HG02973 (cell line): ENCODE results near the gene TUT1.
"Not testable (repeated sequence)": the region's sequence is repeated elsewhere in the genome, so short reads cannot be mapped to it uniquely, and the experiment has no call there.

Experiments used
- ATAC-seq: cut with Tn5 transposase; IDR thresholded peaks from one replicate; pipeline ENCODE4 v1.9.1; 2021; ENCODE audit warnings: moderate library complexity; ENCODE audit not compliant: unreplicated experiment

Gene TUT1

DNA sequence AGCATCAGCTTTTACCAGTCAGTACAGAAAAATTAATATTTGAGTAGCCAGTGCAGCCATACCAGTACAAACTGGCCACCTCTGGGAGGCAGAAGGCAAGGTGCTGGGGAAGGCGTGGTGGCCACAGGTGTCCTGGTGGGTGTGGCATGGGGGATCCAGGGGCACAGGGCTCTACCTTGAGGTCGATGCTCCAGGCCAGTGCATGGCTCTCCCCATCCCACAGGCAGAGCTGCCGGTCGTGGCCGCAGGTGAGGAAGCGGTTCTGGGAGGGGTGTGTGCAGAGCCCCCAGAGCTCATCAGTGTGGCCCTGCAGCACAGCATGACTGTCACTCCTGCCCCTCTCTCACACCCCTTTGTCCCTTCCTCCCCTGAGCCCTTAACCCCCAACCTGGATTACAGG, 14.1 kb upstream of the TUT1 start:
- no peak for ATAC-seq

- no peak for ATAC-seq
Observed at GRCh38 chr11:62604460-62605120, 13.3 kb upstream of the TUT1 start.

- no peak for ATAC-seq
Observed at GRCh38 chr11:62603776-62604299, 12.5 kb upstream of the TUT1 start.

GRCh38 chr11:62603072-62603408, 11.7 kb upstream of the TUT1 start:
- ATAC-seq = no peak

- ATAC-seq = no peak
Observed at GRCh38 chr11:62602141-62603071, 11.1 kb upstream of the TUT1 start.

- ATAC-seq = peak; percentile 72
Observed at GRCh38 chr11:62601372-62602140, 10.2 kb upstream of the TUT1 start, which contains the start of gene MTA2. Gene MTA2, minus strand, starts transcription at chr11:62601865. Its CDS starts 415 bp downstream, at chr11:62601450.

GRCh38 chr11:62601122-62601371, 9.7 kb upstream of the TUT1 start:
- ATAC-seq = peak; percentile 11

- no peak for ATAC-seq
Observed at GRCh38 chr11:62600367-62601121, 9.2 kb upstream of the TUT1 start.

DNA sequence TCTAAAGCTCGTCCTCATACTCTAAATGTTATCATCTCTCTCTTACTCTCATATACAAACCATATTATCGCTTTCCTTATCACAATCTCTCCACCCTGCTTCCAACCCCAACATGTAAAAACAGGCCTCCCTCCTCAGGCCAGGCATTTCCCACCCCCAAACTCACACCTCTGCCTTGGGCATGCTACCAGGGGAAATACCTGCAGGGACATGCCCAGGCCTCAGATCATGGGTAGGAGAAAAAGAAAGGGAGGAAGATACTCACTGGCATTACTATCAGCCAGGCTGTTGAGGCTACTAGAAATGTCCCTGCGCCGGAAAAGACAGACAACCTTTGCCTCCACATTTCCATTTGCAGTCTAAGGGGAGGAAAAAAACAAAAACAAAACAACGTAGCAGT, 8.6 kb upstream of the TUT1 start:
- ATAC-seq = no peak

DNA sequence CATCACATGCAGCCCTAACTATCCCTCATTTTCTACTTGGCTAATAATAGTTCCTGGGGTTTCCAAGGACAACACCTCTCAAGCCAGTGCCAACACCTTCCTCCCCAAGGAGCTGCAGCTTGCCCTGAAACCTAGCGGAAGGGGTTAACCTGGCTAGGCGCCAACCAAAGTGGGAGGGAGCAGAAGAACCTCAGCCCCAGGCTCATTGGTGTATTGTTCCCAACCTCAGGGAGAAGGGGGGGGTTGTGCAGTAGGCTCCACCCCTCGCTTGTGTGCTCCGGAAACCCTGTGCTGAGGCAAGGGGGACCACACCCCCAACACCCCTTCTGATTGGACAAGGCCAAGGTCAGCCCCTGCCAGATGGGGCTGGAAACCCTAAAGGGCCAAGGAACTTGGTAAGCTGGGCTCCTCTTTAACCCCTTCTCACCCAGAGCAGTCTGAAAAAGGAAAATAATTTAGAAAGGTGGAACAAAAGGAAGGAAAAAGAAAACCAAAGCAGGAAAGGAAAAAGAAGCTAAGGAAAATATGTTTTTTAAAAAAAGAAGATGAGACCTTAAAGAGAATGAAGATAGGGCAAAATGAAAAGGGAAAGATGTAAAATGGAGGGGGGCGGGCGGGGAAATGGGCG, 7.9 kb upstream of the TUT1 start:
- peak; percentile 39 for ATAC-seq

GRCh38 chr11:62595124-62595523, 3.8 kb upstream of the TUT1 start:
- ATAC-seq = no peak

DNA sequence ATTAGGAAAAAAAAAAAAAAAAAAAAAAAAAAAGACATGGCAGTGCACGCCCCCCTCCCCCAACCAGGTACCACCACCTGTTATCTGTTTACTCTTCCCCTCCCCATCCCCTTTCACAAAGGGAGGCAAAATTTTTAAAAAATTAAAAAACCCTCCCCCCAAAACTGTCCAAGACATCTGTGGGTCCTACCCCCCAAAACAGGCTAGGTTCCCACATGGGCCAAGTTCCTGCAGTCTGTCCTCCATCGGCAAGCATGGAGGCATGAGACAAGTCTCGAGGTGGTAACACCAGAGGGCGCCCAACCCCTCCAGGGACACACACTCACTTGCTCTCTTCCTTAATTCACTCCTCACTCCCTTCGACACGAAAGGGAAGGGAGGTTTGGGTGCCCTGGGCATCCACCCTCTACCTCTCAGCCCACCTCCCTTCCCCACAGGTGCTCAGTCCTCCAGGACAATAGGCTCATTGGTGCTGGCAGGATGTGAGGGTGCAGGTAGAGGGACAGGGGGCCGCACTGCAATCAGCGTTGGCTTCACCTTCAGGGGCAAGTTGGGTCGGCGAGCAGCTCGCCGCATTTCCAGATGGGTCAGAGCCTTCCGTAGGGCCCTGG, 2.2 kb upstream of the TUT1 start:
- no peak for ATAC-seq

GRCh38 chr11:62592989-62593421, 1.7 kb upstream of the TUT1 start:
- no peak for ATAC-seq

DNA sequence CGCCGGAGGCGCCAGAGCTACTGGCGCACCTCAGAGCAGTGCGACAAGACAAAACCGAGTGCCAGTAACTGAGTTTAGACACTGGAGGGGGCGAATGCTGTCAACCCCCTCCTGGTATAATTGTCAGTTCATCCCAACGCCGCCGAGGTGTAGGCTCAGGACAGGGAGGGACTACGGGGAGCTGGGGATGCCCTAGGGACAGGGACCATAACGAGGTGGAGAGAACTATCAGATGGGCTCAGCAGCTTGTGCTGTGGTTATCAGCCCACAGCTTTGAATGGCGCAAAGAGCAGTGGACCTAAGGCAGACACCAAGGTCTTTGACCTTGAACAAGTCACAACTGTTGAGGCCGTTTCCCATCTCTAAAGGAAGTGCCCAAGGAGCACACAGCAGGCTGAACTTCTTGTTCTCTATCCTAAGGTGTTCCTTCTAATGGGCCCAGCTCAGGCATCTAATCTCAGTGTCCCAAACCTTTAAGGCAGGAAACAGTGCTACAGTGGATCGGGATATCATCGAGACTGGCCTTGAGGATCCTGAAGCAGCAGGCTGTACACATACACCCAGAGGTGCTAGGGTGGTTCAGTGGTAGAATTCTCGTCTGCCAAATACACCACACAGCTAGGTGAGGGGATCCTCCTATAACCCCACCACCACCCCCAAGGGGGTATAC, 958 bp upstream of the TUT1 start:
- peak; percentile 1 for ATAC-seq

- ATAC-seq = no peak
Observed at GRCh38 chr11:62588966-62589637, 2.2 kb downstream of the TUT1 start.

GRCh38 chr11:62585356-62585755, 6.0 kb downstream of the TUT1 start:
- not testable (repeated sequence) for ATAC-seq

DNA sequence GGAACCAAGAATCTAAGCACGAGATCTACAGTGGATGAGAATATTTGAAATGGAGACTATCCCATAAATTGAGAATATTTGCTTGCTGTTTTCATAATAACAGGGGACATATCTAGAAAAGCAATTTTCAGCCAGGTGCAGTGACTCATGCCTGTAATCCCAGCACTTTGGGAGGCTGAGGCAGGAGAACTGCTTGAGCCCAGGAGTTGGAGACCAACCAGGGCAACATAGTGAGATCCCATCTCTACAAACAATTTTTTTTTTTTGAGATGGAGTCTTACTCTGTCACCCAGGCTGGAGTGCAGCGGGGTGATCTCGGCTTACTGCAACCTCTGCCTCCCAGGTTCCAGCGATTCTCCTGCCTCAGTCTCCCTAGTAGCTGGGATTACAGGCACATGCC, 9.6 kb downstream of the TUT1 start:
- not testable (repeated sequence) for ATAC-seq

- ATAC-seq = no peak
Observed at GRCh38 chr11:62580959-62581715, 10.2 kb downstream of the TUT1 start.
